ENCODE measurements around the gene IQCN.
A peak's percentile ranks its signal among the peaks of the same experiment; 100 is the strongest.

Gene IQCN

DNA sequence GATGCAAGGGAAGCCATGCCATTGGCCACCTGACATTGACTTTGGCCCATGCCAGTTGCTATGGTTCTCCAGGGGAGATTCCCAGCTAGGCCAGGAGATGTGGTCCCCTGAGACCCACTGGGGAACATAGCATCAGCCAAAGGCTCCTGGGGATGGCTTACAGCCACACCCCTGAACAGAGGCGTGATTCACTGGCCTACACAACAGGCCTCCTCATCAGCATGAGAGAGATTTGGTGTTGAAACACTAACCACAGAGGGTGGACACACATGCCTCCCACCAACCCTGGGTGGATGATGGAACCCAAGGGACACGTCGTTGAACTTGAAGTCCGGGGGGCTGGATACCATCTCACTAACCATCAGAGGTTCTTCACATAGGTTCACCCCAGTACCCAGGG lies 14.4 kb downstream of the IQCN start:
- Histone ChIP-seq H3K9ac (ENCODE audit: low read length) (no peak overlapping the region), H3K36me3 (ENCODE audit: control insufficient read depth, insufficient read depth, low read length, severe bottlenecking) (no peaks in the 10 kb centered on the region), H3K9me3 (ENCODE audit: control insufficient read depth, low read length) (no peaks in the 10 kb centered on the region), H3K4me1 (ENCODE audit: control insufficient read depth, insufficient read depth, low read length) (peaks cover 9% of the 10 kb centered on the region), H3K27me3 (replicated peaks; ENCODE audit: control insufficient read depth, insufficient read depth, low read length) (peaks cover 3% of the 10 kb centered on the region), H3K4me3 (ENCODE audit: low read length) (no peak overlapping the region)
- no peak for DNase-seq (ENCODE audit: low read depth)

DNA sequence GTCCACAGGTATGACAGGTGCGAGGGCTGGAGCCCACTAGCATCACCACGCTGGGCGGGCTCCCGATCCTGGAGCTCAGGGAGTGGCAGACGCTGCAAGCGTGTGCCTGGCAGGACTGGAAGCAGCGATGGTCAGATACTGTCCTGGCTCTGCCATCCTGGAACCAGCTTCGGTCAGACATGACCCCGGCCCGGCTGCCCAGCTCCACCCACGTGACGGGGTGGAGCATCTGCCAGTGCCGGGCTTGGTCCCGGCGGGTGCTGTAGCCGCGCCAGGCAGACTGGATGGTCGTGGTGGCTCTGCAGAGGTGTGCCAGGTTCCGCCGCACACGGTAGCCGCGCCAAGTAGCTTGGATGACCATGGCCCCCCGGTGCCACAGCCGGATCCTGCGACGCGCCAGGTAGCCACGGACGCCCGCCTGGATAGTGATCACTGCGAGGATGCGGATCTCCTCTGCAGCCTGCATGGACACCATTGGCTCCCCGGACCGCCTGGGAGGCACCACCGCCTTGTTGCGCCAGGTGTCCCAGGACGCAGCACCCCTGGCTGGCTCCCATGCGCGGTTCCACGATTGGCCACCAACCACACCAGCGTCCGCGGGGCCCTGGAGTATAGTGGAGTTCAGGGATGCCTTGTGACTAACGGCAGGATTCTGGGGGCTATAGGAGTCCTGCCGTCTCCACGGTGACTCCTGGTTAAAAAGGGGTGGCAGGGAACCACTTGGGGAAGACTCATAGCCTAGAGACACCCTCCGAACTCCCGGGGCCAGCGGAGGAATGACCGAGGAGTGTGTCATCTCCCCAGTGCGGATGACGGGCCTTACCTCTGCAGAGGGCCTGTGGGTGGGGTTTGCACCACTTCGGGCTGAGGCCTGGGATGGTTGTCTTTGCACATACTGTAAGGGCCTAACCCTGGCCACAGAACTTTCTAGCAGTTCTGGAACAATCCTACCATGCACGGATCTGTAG lies 16.5 kb downstream of the IQCN start:
- no peak for DNase-seq (ENCODE audit: low read depth)
- no peaks in the 10 kb centered on the region for H3K9me3 ChIP-seq (ENCODE audit: control insufficient read depth, low read length)
- H3K9ac ChIP-seq (ENCODE audit: low read length) = no peak overlapping the region
- peaks cover 9% of the 10 kb centered on the region for H3K4me1 ChIP-seq (ENCODE audit: control insufficient read depth, insufficient read depth, low read length)
- no peak overlapping the region for H3K4me3 ChIP-seq (ENCODE audit: low read length)
- no peaks in the 10 kb centered on the region for H3K36me3 ChIP-seq (ENCODE audit: control insufficient read depth, insufficient read depth, low read length, severe bottlenecking)
- peaks cover 3% of the 10 kb centered on the region for H3K27me3 ChIP-seq (replicated peaks; ENCODE audit: control insufficient read depth, insufficient read depth, low read length)

DNA sequence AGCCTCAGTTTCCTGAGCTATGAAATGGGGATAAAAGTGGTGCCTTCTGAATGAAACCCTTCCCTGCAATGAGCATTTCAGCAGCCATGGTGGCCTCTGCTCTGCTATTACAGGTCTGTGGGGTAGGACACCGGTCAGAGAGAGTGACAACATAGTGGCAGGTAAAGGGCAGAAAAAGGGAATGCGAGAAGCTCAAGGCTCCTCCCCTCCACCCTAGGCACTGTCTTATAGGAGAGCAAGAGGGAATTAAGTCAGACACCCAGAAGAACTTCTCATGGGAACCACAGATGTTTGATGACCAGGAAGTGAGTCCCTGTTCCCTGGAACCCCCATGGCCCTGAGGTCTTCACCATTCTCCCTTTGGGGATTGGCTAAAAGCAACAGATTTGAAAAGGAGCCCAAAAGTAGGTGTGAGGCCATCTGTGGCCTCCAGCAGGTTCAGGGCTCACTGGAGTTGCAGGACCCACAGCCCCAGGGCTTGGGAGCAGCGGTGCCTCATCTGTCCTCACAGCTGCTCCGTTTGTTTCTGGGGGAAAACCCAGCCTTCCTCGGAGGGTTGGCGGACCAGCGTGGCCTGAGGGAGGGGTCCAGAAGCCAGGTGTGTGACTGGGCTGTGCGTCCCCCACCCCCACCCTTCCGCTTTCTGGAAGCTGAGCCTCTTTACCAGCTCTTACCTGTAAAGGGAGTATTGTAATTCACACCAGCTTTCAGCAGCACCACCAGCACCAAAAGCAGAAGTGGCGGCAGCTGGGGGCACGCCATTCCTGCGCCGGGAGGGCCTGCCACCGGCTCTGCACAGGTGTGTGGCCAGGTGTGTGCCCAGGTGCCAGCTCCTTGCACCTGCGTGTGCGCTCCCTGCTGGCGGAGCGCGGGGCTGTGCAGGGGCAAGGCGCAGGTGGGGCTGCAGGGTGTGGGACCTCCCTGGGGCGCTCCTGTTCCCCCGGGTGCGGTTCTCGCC lies 19.4 kb downstream of the IQCN start:
- no peak overlapping the region for H3K4me3 ChIP-seq (ENCODE audit: low read length)
- H3K4me1 ChIP-seq (ENCODE audit: control insufficient read depth, insufficient read depth, low read length) = peaks cover 3% of the 10 kb centered on the region

DNA sequence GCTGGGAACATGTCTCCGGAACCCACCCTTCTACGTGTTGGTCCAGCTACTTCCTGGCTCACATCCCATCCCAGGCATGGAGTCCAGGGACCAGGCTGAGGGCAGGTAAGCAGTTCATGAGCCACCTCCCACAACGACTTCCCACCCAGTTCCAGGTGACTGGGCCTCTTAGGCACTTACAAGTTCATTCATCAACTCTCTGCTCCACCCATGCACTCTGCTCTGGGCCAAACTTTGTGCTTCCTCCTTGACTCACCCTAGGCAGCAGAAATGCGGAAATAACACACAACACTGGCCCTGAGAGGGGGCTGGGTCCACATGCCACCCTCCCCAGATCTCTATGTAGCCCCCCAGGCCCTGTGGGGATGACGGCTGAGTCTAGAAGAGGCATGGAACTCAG lies 20.5 kb downstream of the IQCN start:
- H3K4me1 ChIP-seq (ENCODE audit: control insufficient read depth, insufficient read depth, low read length) = no peaks in the 10 kb centered on the region
- no peaks in the 10 kb centered on the region for H3K36me3 ChIP-seq (ENCODE audit: control insufficient read depth, insufficient read depth, low read length, severe bottlenecking)
- no peak overlapping the region for H3K4me3 ChIP-seq (ENCODE audit: low read length)
- DNase-seq (ENCODE audit: low read depth) = no peak
- no peak overlapping the region for H3K9ac ChIP-seq (ENCODE audit: low read length)
- H3K27me3 ChIP-seq (replicated peaks; ENCODE audit: control insufficient read depth, insufficient read depth, low read length) = peaks cover 9% of the 10 kb centered on the region
- H3K9me3 ChIP-seq (ENCODE audit: control insufficient read depth, low read length) = no peaks in the 10 kb centered on the region

More for the DNA sequence above, 19.4 kb downstream of the IQCN start:
- Histone ChIP-seq H3K9ac (ENCODE audit: low read length) (no peak overlapping the region), H3K9me3 (ENCODE audit: control insufficient read depth, low read length) (no peaks in the 10 kb centered on the region), H3K36me3 (ENCODE audit: control insufficient read depth, insufficient read depth, low read length, severe bottlenecking) (no peaks in the 10 kb centered on the region), H3K27me3 (replicated peaks; ENCODE audit: control insufficient read depth, insufficient read depth, low read length) (peaks cover 7% of the 10 kb centered on the region)
- no peak for DNase-seq (ENCODE audit: low read depth)

DNA sequence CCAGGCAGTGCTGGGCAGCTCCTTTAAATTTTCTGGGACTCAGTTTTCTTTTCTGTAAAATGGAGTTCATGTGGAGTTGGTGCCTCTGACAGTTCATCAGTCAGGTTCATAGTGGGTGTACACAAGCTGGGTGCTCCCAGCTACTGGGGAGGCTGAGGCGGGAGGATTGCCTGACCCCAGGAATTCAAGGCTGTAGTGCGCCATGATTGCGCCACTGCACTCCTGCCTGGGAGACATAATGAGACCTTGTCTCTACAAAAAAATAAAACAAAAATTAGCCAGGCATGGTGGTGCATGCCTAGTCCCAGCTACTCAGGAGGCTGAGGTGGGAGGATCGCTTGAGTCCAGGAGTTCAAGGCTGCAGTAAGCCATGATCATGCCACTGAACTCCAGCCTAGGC lies 21.1 kb downstream of the IQCN start:
- H3K4me1 ChIP-seq (ENCODE audit: control insufficient read depth, insufficient read depth, low read length) = no peaks in the 10 kb centered on the region
- peaks cover 9% of the 10 kb centered on the region for H3K27me3 ChIP-seq (replicated peaks; ENCODE audit: control insufficient read depth, insufficient read depth, low read length)
- H3K36me3 ChIP-seq (ENCODE audit: control insufficient read depth, insufficient read depth, low read length, severe bottlenecking) = no peaks in the 10 kb centered on the region
- no peak overlapping the region for H3K4me3 ChIP-seq (ENCODE audit: low read length)
- H3K9me3 ChIP-seq (ENCODE audit: control insufficient read depth, low read length) = no peaks in the 10 kb centered on the region
- no peak for DNase-seq (ENCODE audit: low read depth)
- no peak overlapping the region for H3K9ac ChIP-seq (ENCODE audit: low read length)

DNA sequence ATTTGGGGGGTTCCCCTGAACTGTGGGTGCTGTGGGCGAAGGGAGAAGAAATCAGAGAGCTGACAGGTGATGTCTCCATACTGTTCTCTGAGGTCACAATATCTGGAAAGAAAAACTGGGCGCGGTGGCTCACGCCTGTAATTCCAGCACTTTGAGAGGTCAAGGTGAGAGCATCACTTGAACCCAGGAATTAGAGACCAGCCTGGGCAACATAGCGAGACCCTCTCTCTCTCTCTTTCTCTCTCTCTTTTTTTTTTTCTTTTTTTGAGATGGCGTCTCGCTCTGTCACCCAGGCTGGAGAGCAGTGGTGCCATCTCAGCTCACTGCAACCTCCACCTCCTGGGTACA lies 21.9 kb downstream of the IQCN start:
- DNase-seq (ENCODE audit: low read depth) = no peak
- H3K27me3 ChIP-seq (replicated peaks; ENCODE audit: control insufficient read depth, insufficient read depth, low read length) = peaks cover 12% of the 10 kb centered on the region

DNA sequence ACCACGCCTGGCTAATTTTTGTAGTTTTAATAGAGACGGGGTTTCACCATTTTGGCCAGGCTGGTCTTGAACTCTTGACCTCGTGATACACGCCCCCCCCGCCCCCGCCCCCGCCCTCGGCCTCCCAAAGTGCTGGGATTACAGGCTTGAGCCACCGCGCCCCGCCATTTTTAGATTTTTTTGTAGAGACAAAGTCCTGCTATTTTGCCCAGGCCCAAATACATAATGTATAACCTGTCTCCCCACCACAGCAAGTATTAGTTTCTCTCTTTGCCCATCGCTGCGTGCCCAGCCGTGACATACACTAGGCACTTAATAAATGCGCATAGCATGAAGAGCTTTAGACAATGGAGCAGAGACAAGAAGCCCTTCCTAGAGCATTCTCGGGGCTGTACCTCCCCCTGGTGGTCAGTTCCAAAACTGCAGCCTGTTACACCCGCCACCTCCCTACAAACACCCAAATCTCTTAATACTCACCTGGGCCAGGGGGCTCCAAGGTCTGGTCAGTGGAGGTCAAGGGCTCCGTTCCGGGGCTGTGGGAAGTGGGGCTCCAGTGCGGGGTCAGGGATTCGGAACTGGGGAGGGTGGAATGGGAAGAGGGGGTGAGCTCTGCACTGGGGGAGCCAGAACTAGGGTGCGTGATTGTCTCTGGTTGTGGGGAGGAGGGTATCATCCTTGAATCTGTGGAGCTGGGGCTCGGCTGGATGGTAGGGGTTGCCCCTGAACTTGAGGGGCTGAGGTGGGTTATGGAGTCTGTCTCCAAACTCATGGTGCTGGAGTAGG lies 22.5 kb downstream of the IQCN start:
- Histone ChIP-seq H3K9me3 (ENCODE audit: control insufficient read depth, low read length) (no peaks in the 10 kb centered on the region), H3K4me3 (ENCODE audit: low read length) (no peak overlapping the region), H3K4me1 (ENCODE audit: control insufficient read depth, insufficient read depth, low read length) (no peaks in the 10 kb centered on the region), H3K36me3 (ENCODE audit: control insufficient read depth, insufficient read depth, low read length, severe bottlenecking) (no peaks in the 10 kb centered on the region), H3K9ac (ENCODE audit: low read length) (no peak overlapping the region), H3K27me3 (replicated peaks; ENCODE audit: control insufficient read depth, insufficient read depth, low read length) (peaks cover 15% of the 10 kb centered on the region)
- peak; percentile 84 for DNase-seq (ENCODE audit: low read depth)

More for the DNA sequence above, 21.9 kb downstream of the IQCN start:
- Histone ChIP-seq H3K4me3 (ENCODE audit: low read length) (no peak overlapping the region), H3K4me1 (ENCODE audit: control insufficient read depth, insufficient read depth, low read length) (no peaks in the 10 kb centered on the region), H3K9ac (ENCODE audit: low read length) (no peak overlapping the region), H3K36me3 (ENCODE audit: control insufficient read depth, insufficient read depth, low read length, severe bottlenecking) (no peaks in the 10 kb centered on the region), H3K9me3 (ENCODE audit: control insufficient read depth, low read length) (no peaks in the 10 kb centered on the region)

DNA sequence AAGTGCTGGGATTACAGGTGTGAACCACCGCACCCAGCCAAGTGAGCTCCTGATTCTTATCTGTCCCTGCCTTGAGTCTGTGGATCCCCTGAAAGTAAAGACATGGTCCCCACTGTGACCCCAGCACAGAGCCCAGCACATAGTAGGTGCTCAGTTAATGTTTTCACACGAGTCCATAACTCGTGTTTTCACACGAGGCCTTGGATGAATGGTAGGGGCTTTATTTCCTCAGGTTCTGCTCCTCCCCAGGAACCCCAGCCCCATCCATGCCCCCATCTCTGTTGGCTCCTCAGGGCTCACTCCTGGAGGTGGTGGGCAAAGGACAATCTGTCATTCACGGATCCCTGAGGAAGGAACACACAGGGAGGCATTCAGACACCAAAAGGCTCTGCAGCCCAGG lies 24.4 kb downstream of the IQCN start:
- no peak overlapping the region for H3K4me3 ChIP-seq (ENCODE audit: low read length)
- H3K9ac ChIP-seq (ENCODE audit: low read length) = no peak overlapping the region
- no peak for DNase-seq (ENCODE audit: low read depth)
- peaks cover 14% of the 10 kb centered on the region for H3K27me3 ChIP-seq (replicated peaks; ENCODE audit: control insufficient read depth, insufficient read depth, low read length)
- H3K9me3 ChIP-seq (ENCODE audit: control insufficient read depth, low read length) = no peaks in the 10 kb centered on the region
- no peaks in the 10 kb centered on the region for H3K36me3 ChIP-seq (ENCODE audit: control insufficient read depth, insufficient read depth, low read length, severe bottlenecking)
- H3K4me1 ChIP-seq (ENCODE audit: control insufficient read depth, insufficient read depth, low read length) = no peaks in the 10 kb centered on the region

DNA sequence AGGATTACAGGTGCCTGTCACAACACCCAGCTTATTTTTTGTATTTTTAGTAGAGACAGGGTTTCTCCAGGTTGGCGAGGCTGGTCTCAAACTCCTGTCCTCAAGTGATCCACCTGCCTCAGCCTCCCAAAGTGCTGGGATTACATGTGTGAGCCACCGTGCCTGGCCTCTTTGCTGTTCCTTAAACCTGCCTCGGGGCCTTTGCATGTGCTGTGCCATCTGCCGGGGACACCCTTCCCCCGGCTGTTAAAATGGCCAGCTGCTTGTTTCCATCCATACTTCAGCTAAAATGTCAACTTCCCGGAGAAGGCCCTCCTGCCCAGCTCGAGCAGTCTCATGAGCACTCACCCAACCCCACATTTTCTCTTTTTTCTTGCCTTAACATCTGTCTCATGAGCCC lies 29.0 kb downstream of the IQCN start:
- Histone ChIP-seq H3K4me3 (ENCODE audit: low read length) (no peak overlapping the region), H3K9me3 (ENCODE audit: control insufficient read depth, low read length) (no peaks in the 10 kb centered on the region), H3K27me3 (replicated peaks; ENCODE audit: control insufficient read depth, insufficient read depth, low read length) (peaks cover 19% of the 10 kb centered on the region), H3K36me3 (ENCODE audit: control insufficient read depth, insufficient read depth, low read length, severe bottlenecking) (no peaks in the 10 kb centered on the region), H3K9ac (ENCODE audit: low read length) (no peak overlapping the region), H3K4me1 (ENCODE audit: control insufficient read depth, insufficient read depth, low read length) (no peaks in the 10 kb centered on the region)
- DNase-seq (ENCODE audit: low read depth) = no peak

DNA sequence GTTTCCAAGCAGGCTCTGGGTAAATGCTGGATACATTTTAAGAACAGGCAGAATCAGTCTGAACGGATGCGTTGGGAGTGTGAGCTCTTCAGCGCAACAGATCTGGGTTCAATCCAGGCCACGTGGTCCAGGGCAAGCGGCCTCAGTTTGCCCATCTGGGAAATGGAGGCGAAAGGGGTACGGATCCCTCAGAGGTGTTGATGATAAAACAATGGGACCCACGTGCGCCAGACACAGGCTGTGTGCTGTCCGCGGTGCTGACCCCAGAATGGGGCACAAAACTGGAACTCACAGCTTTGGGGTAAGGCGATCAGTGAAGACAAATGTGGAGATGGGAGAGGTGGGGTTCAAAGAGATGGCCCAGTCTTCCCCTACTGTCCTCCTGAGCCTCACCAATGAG lies 34.9 kb downstream of the IQCN start:
- H3K27me3 ChIP-seq (replicated peaks; ENCODE audit: control insufficient read depth, insufficient read depth, low read length) = peaks cover 35% of the 10 kb centered on the region
- H3K36me3 ChIP-seq (ENCODE audit: control insufficient read depth, insufficient read depth, low read length, severe bottlenecking) = no peaks in the 10 kb centered on the region
- no peak overlapping the region for H3K9ac ChIP-seq (ENCODE audit: low read length)
- no peaks in the 10 kb centered on the region for H3K9me3 ChIP-seq (ENCODE audit: control insufficient read depth, low read length)
- peak; percentile 42 for DNase-seq (ENCODE audit: low read depth)
- H3K4me3 ChIP-seq (ENCODE audit: low read length) = no peak overlapping the region
- no peaks in the 10 kb centered on the region for H3K4me1 ChIP-seq (ENCODE audit: control insufficient read depth, insufficient read depth, low read length)

Measured in adipocyte (in vitro differentiated cells).